ENCODE results near the gene TLCD1.

TLCD1 gene

GRCh38 chr17:28714281-28714680, 11.8 kb downstream of the TLCD1 start:
- TF ChIP-seq ZNF623 (tag by site-specific recombination; IDR thresholded peaks at IDR 0.05) = peak; percentile 98
- no peak for TF ChIP-seq ZNF398 (tag by site-specific recombination; IDR thresholded peaks at IDR 0.05)
- peak; percentile 10; the same call in 1 of the 2 replicates for TF ChIP-seq CTCF (tag by site-specific recombination; IDR thresholded peaks at IDR 0.05)
- TF ChIP-seq ZSCAN30 (tag by site-specific recombination; IDR thresholded peaks at IDR 0.05) = no peak
- no peak for TF ChIP-seq OSR2 (tag by site-specific recombination; IDR thresholded peaks at IDR 0.05)
- TF ChIP-seq FEZF1 (tag by site-specific recombination; IDR thresholded peaks at IDR 0.05) = peak; percentile 68
- peak; percentile 58; the same call in 1 of the 2 replicates for TF ChIP-seq HIC1 (tag by site-specific recombination; IDR thresholded peaks at IDR 0.05)
- no peak overlapping the region for H3K27ac ChIP-seq (ENCODE audit: extremely low read depth, low read depth, low read length)
- H3K36me3 ChIP-seq (ENCODE audit: control insufficient read depth in 2 of 2, insufficient read depth in 1 of 2, low read length in 2 of 2) = peaks cover 10 to 39% of the 10 kb centered on the region in 2 experiments; a peak in 2 of 3 replicates
- ChIA-PET CTCF (no interaction called here), POLR2A (interaction anchor here (3.7 kb wide), 1 partner anchor 12 kb away, joined by 38 read pairs; the partner anchor contains the start of genes NEK8 and TLCD1)
- no peak overlapping the region for H3K4me3 ChIP-seq (ENCODE audit: low read depth, low read length)
- H3K4me1 ChIP-seq (ENCODE audit: control insufficient read depth, insufficient read depth, low read length) = peaks cover 15% of the 10 kb centered on the region
- H3K9me3 ChIP-seq (ENCODE audit: control insufficient read depth, insufficient read depth, low read depth, low read length) = no peaks in the 10 kb centered on the region

GRCh38 chr17:28712705-28713415, 13.2 kb downstream of the TLCD1 start:
- Histone ChIP-seq H3K36me3 (ENCODE audit: control insufficient read depth in 2 of 2, insufficient read depth in 1 of 2, low read length in 2 of 2) (peaks cover 10 to 39% of the 10 kb centered on the region in 2 experiments; a peak in 2 of 3 replicates), H3K9me3 (ENCODE audit: control insufficient read depth, insufficient read depth, low read depth, low read length) (no peaks in the 10 kb centered on the region), H3K4me3 (ENCODE audit: low read depth, low read length) (no peak overlapping the region), H3K27ac (ENCODE audit: extremely low read depth, low read depth, low read length) (no peak overlapping the region), H3K4me1 (ENCODE audit: control insufficient read depth, insufficient read depth, low read length) (peaks cover 3% of the 10 kb centered on the region)
- ChIA-PET POLR2A (interaction anchor here (0.6 to 2.9 kb wide), 5 partner anchors 10 to 1332 kb away, joined by 3 to 26 read pairs (median 4); partner anchors contain the start of genes BLTP2 and TLCD1), CTCF (interaction anchor here (1.1 to 2.3 kb wide), 4 partner anchors 11 to 64 kb away, joined by 3 to 6 read pairs (median 4); no protein-coding TSS in a partner anchor)
- no peak for TF ChIP-seq ZNF530 (tag by site-specific recombination; IDR thresholded peaks at IDR 0.05; ENCODE audit: low read depth)
- TF ChIP-seq ZNF600 (tag by site-specific recombination; IDR thresholded peaks at IDR 0.05) = peak; percentile 93
- TF ChIP-seq ZNF416 (tag by site-specific recombination; IDR thresholded peaks at IDR 0.05) = no peak
- peak; percentile 37; the same call in 1 of the 2 replicates for TF ChIP-seq ZBTB17 (tag by site-specific recombination; IDR thresholded peaks at IDR 0.05)
- TF ChIP-seq KLF9 (tag by site-specific recombination; IDR thresholded peaks at IDR 0.05; ENCODE audit: low read depth) = no peak
- no peak for TF ChIP-seq ZNF518A (tag by site-specific recombination; conservative IDR thresholded peaks at IDR 0.05; ENCODE audit: low read depth)
- TF ChIP-seq KLF8 (tag by site-specific recombination; IDR thresholded peaks at IDR 0.05) = 0 out of 2 replicates have a peak, but pooled peaks have one; percentile 13
